Hepatocyte (in vitro differentiated cells): Measurements from ENCODE around the gene DDIAS.

ENCODE experiments used
- CTCF ChIP-seq: fragments of 200-600 bp; sonication (generic); IDR thresholded peaks from 2 replicates; pipeline ENCODE4 v1.5.1; 2016; ENCODE audit warnings: antibody characterized with exemption, mild to moderate bottlenecking; ENCODE audit not compliant: poor library complexity
- EZH2 ChIP-seq: fragments of 200-600 bp; sonication (generic); IDR thresholded peaks from 2 replicates; pipeline ENCODE4 v1.6.1; 2016; ENCODE audit warnings: antibody characterized with exemption, mild to moderate bottlenecking, borderline replicate concordance
- EZH2phosphoT487 ChIP-seq: fragments of 200-600 bp; sonication (generic); IDR thresholded peaks from one replicate; pipeline ENCODE4 v1.6.1; 2018; ENCODE audit warnings: antibody characterized with exemption, mild to moderate bottlenecking, low read depth, moderate library complexity; ENCODE audit not compliant: unreplicated experiment, severe bottlenecking

GRCh38 chr11:82972103-82972502, 70.6 kb downstream of the DDIAS start:
- TF ChIP-seq CTCF (no peak), EZH2 (no peak), EZH2phosphoT487 (no peak)
